Nephron progenitor cell (in vitro differentiated cells): Measurements from ENCODE around the gene G6PC2.

Source experiments
- DNase-seq: peaks from one replicate; pipeline ENCODE4 v3.0.0; 2021
- H3K27ac Mint-ChIP-seq: 2 replicates; pipeline ENCODE4 v1.8.0; 2021; ENCODE audit warnings: mild to moderate bottlenecking, moderate library complexity, mixed read lengths
- H3K27me3 Mint-ChIP-seq: 2 replicates; pipeline ENCODE4 v1.8.0; 2021; ENCODE audit warnings: mild to moderate bottlenecking, low read depth, mixed read lengths; ENCODE audit not compliant: poor library complexity
- H3K36me3 Mint-ChIP-seq: 2 replicates; pipeline ENCODE4 v1.8.0; 2021; ENCODE audit warnings: low read depth, mixed read lengths
- H3K4me1 Mint-ChIP-seq: 2 replicates; pipeline ENCODE4 v1.8.0; 2021; ENCODE audit warnings: mixed read lengths
- H3K4me3 Mint-ChIP-seq: 2 replicates; pipeline ENCODE4 v1.8.0; 2021; ENCODE audit warnings: mild to moderate bottlenecking, moderate library complexity, mixed read lengths
- H3K9me3 Mint-ChIP-seq: 2 replicates; pipeline ENCODE4 v1.8.0; 2021; ENCODE audit warnings: mild to moderate bottlenecking, moderate library complexity, mixed read lengths
- TF ChIP-seq, protein P1 (sequence below): fragments of 200-600 bp; sonication (generic); IDR thresholded peaks from 2 replicates; pipeline ENCODE4 v1.5.0; 2021; ENCODE audit warnings: antibody characterized with exemption

Gene G6PC2

GRCh38 chr2:168948621-168949212 is 47.6 kb downstream of the G6PC2 start:
- H3K27ac Mint-ChIP-seq, result no peak overlapping the region
- peaks cover 32% of the 10 kb centered on the region for H3K9me3 Mint-ChIP-seq
- peaks cover 4% of the 10 kb centered on the region for H3K27me3 Mint-ChIP-seq
- no peak overlapping the region for H3K4me3 Mint-ChIP-seq
- peaks cover 15% of the 10 kb centered on the region for H3K36me3 Mint-ChIP-seq
- TF ChIP-seq, protein P1, sequence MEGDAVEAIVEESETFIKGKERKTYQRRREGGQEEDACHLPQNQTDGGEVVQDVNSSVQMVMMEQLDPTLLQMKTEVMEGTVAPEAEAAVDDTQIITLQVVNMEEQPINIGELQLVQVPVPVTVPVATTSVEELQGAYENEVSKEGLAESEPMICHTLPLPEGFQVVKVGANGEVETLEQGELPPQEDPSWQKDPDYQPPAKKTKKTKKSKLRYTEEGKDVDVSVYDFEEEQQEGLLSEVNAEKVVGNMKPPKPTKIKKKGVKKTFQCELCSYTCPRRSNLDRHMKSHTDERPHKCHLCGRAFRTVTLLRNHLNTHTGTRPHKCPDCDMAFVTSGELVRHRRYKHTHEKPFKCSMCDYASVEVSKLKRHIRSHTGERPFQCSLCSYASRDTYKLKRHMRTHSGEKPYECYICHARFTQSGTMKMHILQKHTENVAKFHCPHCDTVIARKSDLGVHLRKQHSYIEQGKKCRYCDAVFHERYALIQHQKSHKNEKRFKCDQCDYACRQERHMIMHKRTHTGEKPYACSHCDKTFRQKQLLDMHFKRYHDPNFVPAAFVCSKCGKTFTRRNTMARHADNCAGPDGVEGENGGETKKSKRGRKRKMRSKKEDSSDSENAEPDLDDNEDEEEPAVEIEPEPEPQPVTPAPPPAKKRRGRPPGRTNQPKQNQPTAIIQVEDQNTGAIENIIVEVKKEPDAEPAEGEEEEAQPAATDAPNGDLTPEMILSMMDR, result peak; percentile 52
- DNase-seq, result peak; percentile 6
- no peaks in the 10 kb centered on the region for H3K4me1 Mint-ChIP-seq

DNA sequence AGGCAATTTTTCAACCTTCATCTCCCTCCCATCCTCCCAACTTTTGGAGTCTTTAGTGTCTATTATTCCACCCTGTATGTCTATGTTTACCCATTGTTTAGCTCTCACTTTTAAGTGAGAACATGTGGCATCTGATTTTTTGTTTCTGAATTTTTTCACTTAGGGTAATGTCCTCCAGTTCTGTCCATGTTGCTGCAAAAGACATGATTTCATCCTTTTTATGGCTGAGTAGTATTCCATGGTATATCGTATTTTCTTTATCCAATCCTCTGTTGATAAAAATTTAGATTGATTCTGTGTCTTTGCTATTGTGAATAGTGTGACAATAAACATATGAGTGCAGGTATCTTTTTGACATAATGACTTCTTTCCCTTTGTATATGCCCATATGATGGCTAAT is 48.2 kb downstream of the G6PC2 start:
- H3K4me3 Mint-ChIP-seq, result no peak overlapping the region
- no peak for DNase-seq
- TF ChIP-seq, protein P1, result no peak
- peaks cover 19% of the 10 kb centered on the region for H3K36me3 Mint-ChIP-seq
- no peak overlapping the region for H3K27ac Mint-ChIP-seq
- H3K27me3 Mint-ChIP-seq, result no peaks in the 10 kb centered on the region
- H3K9me3 Mint-ChIP-seq, result peaks cover 38% of the 10 kb centered on the region
- no peaks in the 10 kb centered on the region for H3K4me1 Mint-ChIP-seq

GRCh38 chr2:168951871-168952270 is 50.8 kb downstream of the G6PC2 start:
- no peaks in the 10 kb centered on the region for H3K4me1 Mint-ChIP-seq
- H3K36me3 Mint-ChIP-seq, result peaks cover 28% of the 10 kb centered on the region
- TF ChIP-seq, protein P1, result no peak
- no peaks in the 10 kb centered on the region for H3K27me3 Mint-ChIP-seq
- H3K27ac Mint-ChIP-seq, result no peak overlapping the region
- no peak for DNase-seq
- no peak overlapping the region for H3K4me3 Mint-ChIP-seq
- H3K9me3 Mint-ChIP-seq, result peaks cover 51% of the 10 kb centered on the region

DNA sequence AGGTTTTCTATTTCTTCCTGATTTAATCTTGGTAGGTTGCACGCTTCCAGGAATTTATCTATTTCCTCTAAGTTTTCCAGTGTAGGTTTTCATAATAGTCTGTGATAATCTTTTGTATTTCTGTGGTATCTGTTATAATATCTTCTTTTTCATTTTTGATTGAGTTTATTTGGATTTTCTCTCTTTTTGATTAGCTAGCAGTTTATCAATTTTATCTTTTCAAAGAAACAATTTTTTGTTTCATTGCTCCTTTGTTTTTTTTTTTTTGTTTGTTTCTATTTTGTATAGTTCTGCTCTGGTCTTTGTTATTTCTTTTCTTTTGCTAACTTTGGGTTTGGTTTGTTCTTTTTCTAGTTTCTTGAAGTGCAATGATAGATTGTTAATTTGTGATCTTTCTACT is 51.3 kb downstream of the G6PC2 start:
- H3K9me3 Mint-ChIP-seq, result peaks cover 51% of the 10 kb centered on the region

DNA sequence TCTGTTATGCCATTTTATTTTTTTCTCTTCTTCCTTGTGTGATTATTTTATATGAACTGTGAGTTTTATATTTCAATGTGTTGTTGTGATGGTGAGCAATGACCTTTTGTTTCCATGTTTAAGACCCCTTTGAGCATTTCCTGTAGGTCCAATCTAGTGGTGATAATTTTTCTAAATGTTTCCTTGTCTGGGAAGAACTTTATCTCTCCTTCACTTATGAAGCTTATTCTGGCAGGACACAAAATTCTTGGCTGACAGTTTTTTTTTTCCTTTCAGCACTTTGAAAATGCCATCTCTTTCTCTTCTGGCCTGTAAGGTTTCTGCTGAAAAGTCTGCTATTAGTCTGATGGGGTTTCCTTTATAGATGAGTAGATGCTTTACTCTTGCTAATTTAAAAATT is 53.2 kb downstream of the G6PC2 start:
- H3K4me1 Mint-ChIP-seq, result no peaks in the 10 kb centered on the region
- no peak for DNase-seq
- TF ChIP-seq, protein P1, result no peak
- no peak overlapping the region for H3K4me3 Mint-ChIP-seq
- H3K27me3 Mint-ChIP-seq, result no peaks in the 10 kb centered on the region
- peaks cover 28% of the 10 kb centered on the region for H3K36me3 Mint-ChIP-seq
- H3K27ac Mint-ChIP-seq, result no peak overlapping the region
- peaks cover 48% of the 10 kb centered on the region for H3K9me3 Mint-ChIP-seq

More for the DNA sequence above, 51.3 kb downstream of the G6PC2 start:
- H3K36me3 Mint-ChIP-seq, result peaks cover 28% of the 10 kb centered on the region
- TF ChIP-seq, protein P1, result no peak
- H3K4me3 Mint-ChIP-seq, result no peak overlapping the region
- H3K27ac Mint-ChIP-seq, result no peak overlapping the region
- H3K27me3 Mint-ChIP-seq, result no peaks in the 10 kb centered on the region
- DNase-seq, result no peak
- H3K4me1 Mint-ChIP-seq, result no peaks in the 10 kb centered on the region

DNA sequence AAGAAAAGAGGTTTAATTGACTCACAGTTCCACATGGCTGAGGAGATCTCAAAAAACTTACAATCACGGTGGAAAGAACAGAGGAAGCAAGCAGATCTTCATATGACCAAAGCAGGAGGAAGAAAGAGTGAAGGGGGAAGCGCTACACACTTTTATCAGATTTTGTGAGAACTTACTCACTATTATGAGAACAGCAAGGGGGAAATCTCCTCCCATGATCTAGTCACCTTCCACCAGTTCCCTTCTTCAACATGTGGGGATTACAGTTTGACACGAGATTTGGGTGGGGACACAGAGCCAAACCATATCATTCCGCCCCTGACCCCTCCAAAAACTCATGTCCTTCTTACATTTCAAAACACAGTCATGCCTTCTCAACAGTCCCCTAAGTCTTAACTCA is 54.2 kb downstream of the G6PC2 start:
- Mint-ChIP-seq H3K27ac (no peak overlapping the region), H3K27me3 (no peaks in the 10 kb centered on the region), H3K4me1 (no peaks in the 10 kb centered on the region), H3K4me3 (no peak overlapping the region), H3K9me3 (peaks cover 41% of the 10 kb centered on the region), H3K36me3 (peaks cover 28% of the 10 kb centered on the region)
- DNase-seq, result no peak
- TF ChIP-seq, protein P1, result no peak
